Measurements from ENCODE around the gene ATP6V1G2.
A peak's percentile ranks its signal among the peaks of the same experiment; 100 is the strongest.

ATP6V1G2 gene

GRCh38 chr6:31547727-31548543 lies 1.5 kb upstream of the ATP6V1G2 start:
- ATAC-seq: peak; percentile 6; the same call in 2 of the 3 replicates
- TF ChIP-seq CREB5 (CRISPR knock-in tag; IDR thresholded peaks at IDR 0.05; ENCODE audit: low read depth): no peak
- peak; percentile 82; the same call in 1 of the 2 replicates for TF ChIP-seq CSDC2 (CRISPR knock-in tag; IDR thresholded peaks at IDR 0.05)
- peak; percentile 25; the same call in 1 of the 2 replicates for TF ChIP-seq CSRNP3 (CRISPR knock-in tag; IDR thresholded peaks at IDR 0.05)

- peak; percentile 92 for ATAC-seq
- TF ChIP-seq RARB (CRISPR knock-in tag; IDR thresholded peaks at IDR 0.05) (no peak), CSDC2 (CRISPR knock-in tag; IDR thresholded peaks at IDR 0.05) (no peak), OSR1 (CRISPR knock-in tag; IDR thresholded peaks at IDR 0.05) (no peak), GLIS3 (CRISPR knock-in tag; IDR thresholded peaks at IDR 0.05) (no peak), ISL1 (CRISPR knock-in tag; IDR thresholded peaks at IDR 0.05) (no peak), ZNF565 (CRISPR knock-in tag; conservative IDR thresholded peaks at IDR 0.05; ENCODE audit: low read depth) (no peak), PATZ1 (CRISPR knock-in tag; IDR thresholded peaks at IDR 0.05; ENCODE audit: borderline replicate concordance) (peak; percentile 93; the same call in 1 of the 2 replicates), BACH2 (CRISPR knock-in tag; IDR thresholded peaks at IDR 0.05; ENCODE audit: borderline replicate concordance) (no peak), ARNTL (CRISPR knock-in tag; IDR thresholded peaks at IDR 0.05; ENCODE audit: borderline replicate concordance, low read depth) (no peak), CREB5 (CRISPR knock-in tag; IDR thresholded peaks at IDR 0.05; ENCODE audit: low read depth) (no peak), POU6F1 (CRISPR knock-in tag; IDR thresholded peaks at IDR 0.05; ENCODE audit: borderline replicate concordance, low read depth) (peak; percentile 55; the same call in 1 of the 2 replicates), ZNF70 (CRISPR knock-in tag; IDR thresholded peaks at IDR 0.05) (no peak), ZNF8 (CRISPR knock-in tag; IDR thresholded peaks at IDR 0.05) (no peak), TSHZ2 (CRISPR knock-in tag; IDR thresholded peaks at IDR 0.05) (peak; percentile 61; the same call in 1 of the 2 replicates)
Measured at GRCh38 chr6:31546958-31547726, 734 bp upstream of the ATP6V1G2 start, which contains the start of gene NFKBIL1. Gene NFKBIL1, plus strand, starts transcription at chr6:31547608. Its CDS starts 87 bp downstream, at chr6:31547695.

- no peak for ATAC-seq
Measured at GRCh38 chr6:31545291-31545690, 1.1 kb downstream of the ATP6V1G2 start.

More at GRCh38 chr6:31545291-31545690, 1.1 kb downstream of the ATP6V1G2 start:
- no peak for TF ChIP-seq PPARA (CRISPR knock-in tag; IDR thresholded peaks at IDR 0.05; ENCODE audit: borderline replicate concordance)
- no peak for TF ChIP-seq RARB (CRISPR knock-in tag; IDR thresholded peaks at IDR 0.05)
- TF ChIP-seq PATZ1 (CRISPR knock-in tag; IDR thresholded peaks at IDR 0.05; ENCODE audit: borderline replicate concordance): no peak
- no peak for TF ChIP-seq ZNF8 (CRISPR knock-in tag; IDR thresholded peaks at IDR 0.05)
- TF ChIP-seq CSRNP3 (CRISPR knock-in tag; IDR thresholded peaks at IDR 0.05): no peak
- TF ChIP-seq ZFP30 (CRISPR knock-in tag; IDR thresholded peaks at IDR 0.05): no peak
- no peak for TF ChIP-seq OSR1 (CRISPR knock-in tag; IDR thresholded peaks at IDR 0.05)
